Measurements from ENCODE around the gene REEP1.

Gene REEP1

DNA sequence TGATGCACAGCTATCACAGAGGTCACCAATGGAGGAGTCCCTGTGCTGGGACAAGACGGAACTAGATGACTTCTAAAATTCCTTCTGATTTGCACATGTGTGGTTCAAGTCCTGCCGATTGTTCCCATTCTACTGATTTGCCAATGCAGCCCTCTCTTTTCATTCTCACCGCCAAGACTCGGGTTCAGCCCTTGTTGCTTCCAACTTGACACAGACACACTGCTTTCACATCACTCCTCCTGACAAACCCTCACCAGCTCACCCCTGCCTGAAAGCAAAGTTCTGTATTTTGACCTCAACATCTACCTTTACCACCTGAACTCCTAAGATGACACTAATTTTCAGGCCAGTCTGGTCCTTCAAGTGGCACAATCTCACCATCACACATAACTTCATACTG is 25.5 kb downstream of the REEP1 start:
- Histone ChIP-seq H4K20me1 (ENCODE audit: low read depth, low read length) (no peaks in the 10 kb centered on the region), H3K27me3 (ENCODE audit: low read length) (no peaks in the 10 kb centered on the region), H3K9ac (ENCODE audit: low read length) (no peak overlapping the region), H3K9me3 (ENCODE audit: insufficient read depth, low read length) (no peaks in the 10 kb centered on the region), H3K79me2 (ENCODE audit: insufficient read depth, low read length) (no peaks in the 10 kb centered on the region), H2AFZ (ENCODE audit: low read depth, low read length, severe bottlenecking) (no peak overlapping the region), H3K4me2 (ENCODE audit: low read depth, low read length, poor library complexity, severe bottlenecking) (no peak overlapping the region), H3K4me3 (ENCODE audit: insufficient read depth, low read length, poor library complexity, severe bottlenecking) (no peak overlapping the region), H3F3A (ENCODE audit: insufficient read depth) (no peaks in the 10 kb centered on the region), H3K9me2 (replicated peaks; ENCODE audit: insufficient read depth, low read length) (no peaks in the 10 kb centered on the region), H3K36me3 (ENCODE audit: low read length) (no peaks in the 10 kb centered on the region), H3K27ac (ENCODE audit: low read depth, low read length) (no peak overlapping the region)
- no peak for TF ChIP-seq EZH2phosphoT487 (conservative IDR thresholded peaks at IDR 0.05; ENCODE audit: low read length)
- TF ChIP-seq, protein P1, sequence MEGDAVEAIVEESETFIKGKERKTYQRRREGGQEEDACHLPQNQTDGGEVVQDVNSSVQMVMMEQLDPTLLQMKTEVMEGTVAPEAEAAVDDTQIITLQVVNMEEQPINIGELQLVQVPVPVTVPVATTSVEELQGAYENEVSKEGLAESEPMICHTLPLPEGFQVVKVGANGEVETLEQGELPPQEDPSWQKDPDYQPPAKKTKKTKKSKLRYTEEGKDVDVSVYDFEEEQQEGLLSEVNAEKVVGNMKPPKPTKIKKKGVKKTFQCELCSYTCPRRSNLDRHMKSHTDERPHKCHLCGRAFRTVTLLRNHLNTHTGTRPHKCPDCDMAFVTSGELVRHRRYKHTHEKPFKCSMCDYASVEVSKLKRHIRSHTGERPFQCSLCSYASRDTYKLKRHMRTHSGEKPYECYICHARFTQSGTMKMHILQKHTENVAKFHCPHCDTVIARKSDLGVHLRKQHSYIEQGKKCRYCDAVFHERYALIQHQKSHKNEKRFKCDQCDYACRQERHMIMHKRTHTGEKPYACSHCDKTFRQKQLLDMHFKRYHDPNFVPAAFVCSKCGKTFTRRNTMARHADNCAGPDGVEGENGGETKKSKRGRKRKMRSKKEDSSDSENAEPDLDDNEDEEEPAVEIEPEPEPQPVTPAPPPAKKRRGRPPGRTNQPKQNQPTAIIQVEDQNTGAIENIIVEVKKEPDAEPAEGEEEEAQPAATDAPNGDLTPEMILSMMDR (IDR thresholded peaks at IDR 0.05; ENCODE audit: insufficient read depth, low read length, poor library complexity, severe bottlenecking): no peak

DNA sequence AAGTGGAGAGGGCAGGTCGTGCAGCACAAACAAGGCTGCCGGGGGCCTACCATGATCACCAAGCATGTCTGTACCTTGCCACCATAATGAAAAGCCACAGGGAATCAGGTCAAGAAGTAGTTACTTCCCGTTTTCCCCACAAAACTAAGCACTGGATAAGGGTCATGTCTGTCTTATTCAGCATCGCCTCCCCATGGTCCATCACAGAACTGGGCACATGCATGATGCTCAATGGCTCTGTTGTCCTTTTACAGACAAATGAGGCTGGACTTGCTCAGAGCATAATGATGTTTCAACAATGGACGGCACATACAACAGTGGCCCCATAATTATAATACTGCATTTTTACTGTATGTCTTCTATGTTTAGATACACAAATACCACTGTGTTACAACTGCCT is 27.5 kb downstream of the REEP1 start:
- Histone ChIP-seq H3K79me2 (ENCODE audit: insufficient read depth, low read length) (no peaks in the 10 kb centered on the region), H3K4me2 (ENCODE audit: low read depth, low read length, poor library complexity, severe bottlenecking) (no peak overlapping the region), H2AFZ (ENCODE audit: low read depth, low read length, severe bottlenecking) (no peak overlapping the region), H3K9me3 (ENCODE audit: insufficient read depth, low read length) (no peaks in the 10 kb centered on the region), H3K27ac (ENCODE audit: low read depth, low read length) (no peak overlapping the region), H3K27me3 (ENCODE audit: low read length) (no peaks in the 10 kb centered on the region), H4K20me1 (ENCODE audit: low read depth, low read length) (no peaks in the 10 kb centered on the region), H3K4me3 (ENCODE audit: insufficient read depth, low read length, poor library complexity, severe bottlenecking) (no peak overlapping the region), H3K9me2 (replicated peaks; ENCODE audit: insufficient read depth, low read length) (no peaks in the 10 kb centered on the region), H3F3A (ENCODE audit: insufficient read depth) (no peaks in the 10 kb centered on the region), H3K9ac (ENCODE audit: low read length) (no peak overlapping the region), H3K36me3 (ENCODE audit: low read length) (no peaks in the 10 kb centered on the region)
- TF ChIP-seq, protein P1 (IDR thresholded peaks at IDR 0.05; ENCODE audit: insufficient read depth, low read length, poor library complexity, severe bottlenecking): no peak
- no peak for TF ChIP-seq EZH2phosphoT487 (conservative IDR thresholded peaks at IDR 0.05; ENCODE audit: low read length)

DNA sequence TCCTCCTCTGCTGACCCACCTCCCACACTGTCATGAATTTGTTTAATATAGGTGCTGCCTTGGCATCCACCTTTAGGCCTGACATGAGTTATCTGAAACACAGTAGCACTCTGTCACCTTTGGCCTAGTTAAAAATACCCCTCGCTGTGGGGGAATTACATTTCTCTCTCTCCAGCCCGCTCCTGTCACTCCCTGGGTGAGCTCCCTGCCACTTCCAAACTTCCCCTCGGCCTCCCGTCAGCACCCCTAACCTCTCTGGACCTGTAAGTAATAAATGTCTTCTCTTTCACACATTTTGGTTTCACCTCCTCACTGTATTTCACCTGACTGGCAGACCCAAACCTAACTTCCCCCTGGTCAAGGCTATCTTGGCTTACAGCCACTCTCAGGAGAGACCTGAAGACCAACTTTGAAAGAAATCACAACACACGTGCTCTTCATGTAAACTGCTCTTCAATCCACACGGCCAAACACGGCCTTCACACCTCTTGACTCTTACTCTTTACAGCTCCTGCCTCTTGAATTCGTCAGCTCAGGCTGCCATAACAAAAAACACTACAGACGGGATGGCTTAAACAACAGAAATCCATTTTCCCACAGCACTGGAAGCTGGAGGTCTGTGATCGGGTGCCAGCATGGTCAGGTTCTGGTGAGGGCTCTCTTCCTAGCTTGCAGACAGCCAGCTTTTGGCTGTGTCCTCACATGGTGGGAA is 28.3 kb downstream of the REEP1 start:
- Histone ChIP-seq H3F3A (ENCODE audit: insufficient read depth) (no peaks in the 10 kb centered on the region), H3K9me3 (ENCODE audit: insufficient read depth, low read length) (no peaks in the 10 kb centered on the region), H3K27me3 (ENCODE audit: low read length) (no peaks in the 10 kb centered on the region), H3K79me2 (ENCODE audit: insufficient read depth, low read length) (no peaks in the 10 kb centered on the region), H4K20me1 (ENCODE audit: low read depth, low read length) (no peaks in the 10 kb centered on the region), H3K9me2 (replicated peaks; ENCODE audit: insufficient read depth, low read length) (no peaks in the 10 kb centered on the region), H3K27ac (ENCODE audit: low read depth, low read length) (no peak overlapping the region), H2AFZ (ENCODE audit: low read depth, low read length, severe bottlenecking) (no peak overlapping the region), H3K9ac (ENCODE audit: low read length) (no peak overlapping the region), H3K4me3 (ENCODE audit: insufficient read depth, low read length, poor library complexity, severe bottlenecking) (no peak overlapping the region), H3K36me3 (ENCODE audit: low read length) (no peaks in the 10 kb centered on the region), H3K4me2 (ENCODE audit: low read depth, low read length, poor library complexity, severe bottlenecking) (no peak overlapping the region)
- TF ChIP-seq, protein P1 (IDR thresholded peaks at IDR 0.05; ENCODE audit: insufficient read depth, low read length, poor library complexity, severe bottlenecking): no peak
